Left ventricle myocardium superior (tissue), 1 donor: ENCODE data around the gene RBPMS2. TPM values are rescaled to one million over a fixed set of nuclear protein-coding genes. Genes with fewer than 3 reads are reported as not detected.

Experiments
- ATAC-seq: fragments of 200-7000 bp; cut with Tn5 transposase; one replicate; pipeline ENCODE4 v1.9.1; 2020; ENCODE audit warnings: mild to moderate bottlenecking, moderate library complexity
- DNase-seq: peaks from one replicate; pipeline ENCODE4 v3.0.0-alpha.2; 2020
- intact Hi-C: fragments of 100-400 bp; cut with micrococcal nuclease; formaldehyde crosslinking; loops from one replicate; pipeline ENCODE4 v1.11.0; 2022
- total RNA-seq: library from RNA; stranded (reverse); fragmentation: NEBNext Ultra II Directional; extraction: Animal tissue kit (Norgen Biotek cat#: 25700); gene quantifications from one replicate; pipeline ENCODE4 v1.2.1, GENCODE V29; 2021
- donor health status: DM: no; HTN: yes; CAD: no; lungs with severe emphysema.

RBPMS2 gene
- total RNA-seq, 1 donor from 2014 or later, result 213 TPM

DNA sequence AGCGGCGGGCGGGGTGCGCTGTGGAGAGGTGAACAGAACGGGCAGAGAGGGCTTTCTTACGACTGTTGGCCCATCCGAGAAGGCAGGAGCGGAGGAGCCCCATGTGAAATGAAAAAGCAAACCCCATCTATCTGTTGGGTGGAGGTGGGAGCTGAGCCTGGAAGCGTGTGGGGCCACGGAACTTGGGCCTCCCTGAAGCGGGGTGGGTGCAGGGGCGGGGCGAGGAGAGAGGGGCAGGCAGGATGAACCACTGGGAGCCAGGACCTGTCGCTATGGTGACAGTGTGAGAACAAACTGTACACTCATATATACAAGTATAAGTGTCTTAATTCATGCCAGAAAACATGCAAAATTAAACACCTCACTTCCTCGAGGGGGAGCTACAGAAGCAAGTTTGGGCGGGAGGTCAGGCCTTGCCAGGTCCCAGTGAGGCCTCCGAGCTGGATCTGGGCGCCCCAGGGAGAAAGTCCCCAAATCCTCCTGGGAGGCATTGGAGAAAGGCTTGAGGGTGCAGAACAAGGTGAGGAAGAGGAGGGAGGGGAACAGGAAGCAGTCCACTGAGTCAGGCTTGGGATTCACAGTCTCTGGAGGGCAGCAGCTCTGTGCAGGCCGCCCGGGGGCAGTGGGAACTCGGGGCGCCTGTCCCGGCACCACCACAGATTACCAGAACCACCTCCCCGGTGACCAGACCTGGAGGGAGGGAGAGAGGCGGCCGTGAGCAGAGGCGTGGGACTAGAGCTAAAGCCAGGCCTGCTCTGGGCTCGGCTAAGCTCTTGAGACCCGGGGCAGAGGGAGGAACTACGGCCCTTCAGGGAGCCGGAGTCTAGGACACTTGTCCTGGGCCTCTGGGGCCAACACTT, 34.8 kb downstream of the RBPMS2 start:
- intact Hi-C loops, result loop anchor here (5.0 kb wide), 1 partner anchor 72 kb away; no protein-coding TSS in a partner anchor
- DNase-seq (peak; percentile 85), ATAC-seq (peak; percentile 89)

DNA sequence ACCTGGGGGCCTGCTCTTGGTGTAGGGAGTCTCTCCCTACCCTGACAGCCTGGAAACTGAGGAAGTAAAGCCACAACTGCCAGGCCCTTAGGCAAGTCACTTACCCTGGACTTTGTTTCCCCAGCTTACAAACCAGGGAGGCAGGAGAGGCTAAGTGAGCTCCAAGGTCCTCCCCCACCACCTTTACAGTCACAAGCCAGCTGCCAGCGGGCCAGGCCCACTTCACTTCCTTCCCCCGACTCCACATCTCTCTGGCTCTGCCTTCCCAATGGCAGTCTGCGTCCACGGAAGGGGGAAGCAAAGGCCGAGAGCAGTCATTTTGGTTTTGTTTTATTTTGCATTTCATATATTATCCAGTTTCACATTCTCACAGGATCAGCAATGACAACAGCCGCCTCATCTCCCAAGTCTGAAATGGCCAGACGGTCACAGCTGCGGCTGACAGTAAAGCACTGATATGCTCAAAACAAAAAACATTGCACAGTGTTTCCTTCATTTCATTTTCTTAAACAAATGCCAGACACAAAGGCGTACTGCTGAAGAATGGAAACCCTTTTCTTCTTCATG, 35.7 kb downstream of the RBPMS2 start:
- DNase-seq, result peak; percentile 50
- ATAC-seq, result peak; percentile 32
- intact Hi-C loops, result loop anchor here (5.0 to 10.0 kb wide), 2 partner anchors 73 to 165 kb away; no protein-coding TSS in a partner anchor

DNA sequence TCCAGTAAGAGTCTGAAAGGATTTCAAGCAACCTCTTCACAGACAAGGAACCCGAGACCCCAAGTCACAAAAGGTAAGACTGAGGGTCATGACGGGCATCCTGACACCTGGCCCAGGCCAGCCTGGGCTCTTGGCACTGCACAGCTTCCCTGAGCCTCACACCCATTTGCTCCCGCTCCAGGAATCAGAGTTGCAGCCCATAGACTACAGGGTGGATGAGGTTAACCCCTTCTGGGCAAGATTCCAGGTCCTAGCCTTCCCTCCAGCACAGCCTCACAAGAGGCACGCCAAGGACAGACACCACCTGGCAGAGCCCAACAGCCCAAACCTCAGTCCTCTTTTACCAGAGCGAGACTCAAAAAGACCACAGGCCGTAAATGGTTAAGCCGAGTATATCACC, 36.2 kb downstream of the RBPMS2 start:
- DNase-seq (no peak), ATAC-seq (peak; percentile 26)
- intact Hi-C loops, result loop anchor here (10.0 kb wide), 1 partner anchor 166 kb away; no protein-coding TSS in a partner anchor

DNA sequence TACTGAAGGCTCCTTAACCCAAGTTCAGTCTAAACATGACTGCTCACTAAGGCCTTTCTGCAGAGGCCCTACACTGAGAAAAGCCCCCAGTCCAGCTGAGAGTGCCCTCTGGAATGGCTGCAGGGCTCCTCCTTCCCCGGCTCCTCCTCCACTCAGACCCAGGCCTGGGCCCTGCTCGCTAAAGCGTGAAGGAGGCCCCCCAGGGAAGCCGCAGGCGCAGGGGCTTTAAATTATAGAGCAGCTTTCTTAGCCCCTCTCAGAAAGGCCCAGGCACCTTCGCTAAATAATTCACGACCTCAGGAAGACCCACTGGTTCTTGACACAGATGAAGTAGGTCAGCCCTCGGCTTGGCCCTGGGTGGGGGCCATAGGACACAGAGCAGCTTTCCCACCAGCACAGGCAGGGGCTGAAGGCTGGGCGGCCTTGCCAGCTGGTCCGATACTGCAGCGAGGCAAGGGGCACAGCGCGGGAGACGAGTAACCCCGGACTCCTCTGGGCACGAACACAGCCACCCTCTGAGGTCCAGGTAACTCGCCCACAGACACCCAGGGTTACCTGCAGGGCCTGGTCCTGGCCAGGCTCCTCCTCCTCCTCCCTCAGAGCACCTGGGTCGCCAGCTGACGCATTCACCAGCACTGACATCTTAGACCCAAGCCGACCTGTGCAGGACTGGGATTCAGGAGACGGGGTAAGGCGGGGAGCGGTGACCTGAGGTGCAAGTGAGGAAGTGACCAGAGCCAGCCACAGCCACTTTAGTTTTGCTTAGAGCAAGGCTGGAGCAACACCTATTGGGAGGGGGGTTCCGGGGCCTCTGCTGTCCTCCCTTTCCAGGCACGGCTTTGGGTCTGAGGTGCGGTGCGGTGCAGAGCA, 36.9 kb downstream of the RBPMS2 start:
- intact Hi-C loops, result loop anchor here (10.0 kb wide), 1 partner anchor 166 kb away; no protein-coding TSS in a partner anchor
- DNase-seq, result no peak
- ATAC-seq, result no peak

DNA sequence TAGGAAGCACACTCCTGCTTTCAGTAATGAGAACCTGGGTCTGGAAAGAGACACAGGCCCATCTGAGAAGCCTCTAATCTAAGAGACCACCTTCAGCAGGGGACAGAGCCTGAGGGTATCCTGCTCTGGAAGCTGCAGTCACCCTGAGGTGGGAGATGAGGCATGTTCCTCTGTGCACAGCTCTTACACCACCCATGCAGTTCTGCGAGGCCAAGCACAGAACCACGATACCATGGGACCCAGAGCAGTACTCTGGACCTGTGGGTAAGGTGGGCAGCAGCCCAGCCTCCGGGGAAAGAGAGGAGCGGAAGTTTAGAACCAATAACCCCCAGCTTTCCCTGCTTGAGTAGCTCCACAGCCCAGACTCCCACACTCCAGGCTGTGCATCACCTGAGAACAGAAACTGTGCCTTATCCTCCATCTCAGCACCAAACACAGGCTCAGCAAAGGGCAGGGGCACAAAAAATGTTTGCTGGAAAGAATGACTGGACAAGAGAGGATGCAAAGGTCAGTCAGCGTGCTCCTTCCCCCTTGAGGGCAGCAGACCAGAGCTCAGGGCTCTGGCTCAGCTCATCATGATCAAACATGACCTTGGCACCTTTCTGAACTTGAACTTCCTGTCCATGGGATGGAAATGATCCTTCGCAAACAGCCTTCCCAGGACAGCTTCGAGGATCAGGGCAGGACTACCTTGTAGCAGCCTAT, 43.1 kb downstream of the RBPMS2 start:
- intact Hi-C loops, result loop anchor here (10.0 kb wide), 1 partner anchor 172 kb away; no protein-coding TSS in a partner anchor
- ATAC-seq (peak; percentile 5), DNase-seq (no peak)

DNA sequence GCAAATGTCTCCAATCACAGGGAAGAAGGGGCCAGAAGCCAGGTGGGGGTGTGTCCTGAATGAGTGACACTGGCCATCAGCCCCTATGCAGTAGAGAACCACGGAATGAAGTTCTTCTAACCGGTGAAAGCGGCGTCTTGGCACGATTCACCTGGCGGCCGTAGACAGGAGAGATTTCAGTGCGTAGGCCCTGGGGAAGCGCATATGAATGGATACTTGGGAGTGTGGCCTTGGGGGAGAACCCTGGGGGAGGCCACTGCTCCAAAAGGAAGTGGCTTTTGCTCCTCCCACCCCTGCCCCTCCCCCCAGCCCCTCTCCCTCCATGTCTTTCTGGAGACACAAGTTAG, 43.6 kb downstream of the RBPMS2 start:
- ATAC-seq (peak; percentile 12), DNase-seq (no peak)
- intact Hi-C loops, result loop anchor here (10.0 kb wide), 1 partner anchor 173 kb away; no protein-coding TSS in a partner anchor

DNA sequence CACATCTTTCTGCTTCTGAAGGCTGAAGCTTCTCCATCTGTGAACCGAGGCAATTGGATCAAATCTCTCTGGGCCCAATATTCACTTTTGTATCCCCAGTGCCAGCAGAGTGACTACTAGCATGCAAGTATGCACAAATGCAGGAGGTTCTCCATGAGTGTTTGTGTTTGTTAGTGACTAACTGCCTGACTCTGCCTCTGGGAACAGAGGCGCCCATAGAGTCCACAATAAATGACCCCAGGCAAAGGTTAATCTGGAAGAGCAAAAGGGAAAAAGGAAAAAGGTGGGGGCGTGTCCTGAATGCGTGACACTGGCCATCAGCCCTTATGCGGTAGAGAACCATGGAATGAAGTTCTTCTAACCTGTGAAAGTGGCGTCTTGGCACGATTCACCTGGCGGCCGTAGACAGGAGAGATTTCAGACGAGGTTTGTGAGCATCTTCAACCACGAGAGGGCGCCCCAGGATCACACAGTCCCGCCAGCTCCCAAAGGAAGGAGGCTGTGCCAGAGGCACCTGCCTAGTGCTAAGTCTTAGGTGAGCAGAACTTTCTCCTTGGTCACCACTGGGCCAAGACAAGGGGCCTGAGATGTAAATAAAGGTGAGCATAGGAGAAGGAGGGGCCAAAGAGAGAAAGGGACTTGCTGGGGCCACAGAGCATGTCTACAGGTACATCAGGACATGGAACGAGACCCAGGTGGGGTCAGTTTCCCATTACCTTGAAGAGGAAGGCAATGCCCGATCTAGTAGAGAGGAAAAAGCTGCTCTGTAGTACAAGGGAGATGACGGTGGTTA, 44.2 kb downstream of the RBPMS2 start:
- peak; percentile 78 for ATAC-seq
- intact Hi-C loops, result loop anchor here (10.0 kb wide), 1 partner anchor 174 kb away; no protein-coding TSS in a partner anchor
- peak; percentile 91 for DNase-seq

DNA sequence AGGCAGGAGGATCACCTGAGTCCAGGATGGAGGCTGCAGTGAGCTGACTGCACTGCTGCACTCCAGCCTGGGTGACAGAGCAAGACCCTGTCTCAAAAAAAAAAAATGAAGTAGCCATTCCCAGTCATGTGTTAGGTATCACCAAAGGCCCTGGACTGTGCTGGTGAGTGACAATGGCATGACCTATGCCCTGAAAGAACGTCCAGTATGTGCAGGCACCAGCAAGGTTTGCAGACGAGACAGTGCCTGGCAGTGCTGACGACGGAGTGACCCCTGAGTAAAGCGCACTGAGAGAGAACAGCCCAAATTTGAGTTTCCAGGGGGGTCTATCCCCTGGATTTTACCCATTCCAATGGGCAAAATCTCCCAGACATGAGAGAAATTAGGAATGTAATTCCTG, 45.2 kb downstream of the RBPMS2 start:
- ATAC-seq (no peak), DNase-seq (no peak)
- intact Hi-C loops, result loop anchor here (10.0 kb wide), 1 partner anchor 175 kb away; no protein-coding TSS in a partner anchor

DNA sequence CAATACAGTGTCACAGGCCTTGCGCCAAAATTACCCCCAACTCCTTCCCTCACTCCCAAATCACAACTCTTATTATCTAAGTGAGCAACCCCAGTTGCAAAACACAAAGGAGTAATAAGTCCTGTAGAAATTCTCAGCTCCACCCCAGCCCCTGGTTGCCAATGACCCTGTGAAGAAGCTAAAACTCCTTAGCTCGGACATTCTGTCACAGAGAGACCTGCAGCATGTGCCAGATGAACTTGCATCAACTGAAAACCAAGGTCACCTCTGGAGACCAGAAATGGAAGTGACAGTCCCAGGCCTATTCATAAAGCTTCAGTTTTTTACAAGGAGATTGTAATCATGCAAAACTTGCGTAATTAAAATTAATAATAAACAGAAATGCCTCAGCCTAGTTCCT, 55.2 kb downstream of the RBPMS2 start:
- intact Hi-C loops, result no loop called here

DNA sequence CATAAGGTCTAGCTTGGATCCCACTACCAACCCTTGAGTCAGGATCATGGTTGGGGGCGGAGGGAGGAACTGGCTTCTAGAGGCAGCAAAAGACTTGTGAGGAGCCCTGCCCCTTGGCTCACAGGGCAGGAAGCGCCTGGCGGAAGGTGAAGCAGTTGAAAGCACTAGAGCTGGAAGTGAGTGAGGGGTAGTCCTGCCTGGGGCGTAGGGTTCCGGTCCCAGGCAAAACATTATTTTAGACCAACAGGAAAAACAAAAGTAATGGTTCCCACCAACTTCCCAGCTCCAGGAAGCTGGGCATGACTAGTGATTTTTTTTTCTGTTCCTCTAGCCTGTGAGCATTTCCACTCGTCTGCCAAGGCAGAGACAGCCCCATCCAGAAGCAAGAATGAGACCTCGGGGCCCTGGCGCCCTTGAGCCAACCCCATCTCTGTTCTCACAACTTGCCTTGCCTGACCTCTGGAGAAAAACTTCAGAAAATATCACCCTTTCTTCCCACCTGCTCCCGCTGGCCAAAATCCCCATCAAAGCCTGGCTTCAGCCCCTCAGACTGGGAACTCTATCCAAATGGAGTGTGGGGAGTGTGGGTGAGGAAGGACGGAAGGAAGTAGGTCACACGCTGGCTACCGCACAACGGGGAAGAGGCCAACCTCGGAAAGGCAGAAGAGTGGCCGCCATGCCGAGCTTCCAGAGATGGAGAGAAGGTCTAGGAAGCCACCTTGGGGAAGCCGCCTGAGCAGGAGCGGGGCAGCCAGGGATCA, 57.5 kb downstream of the RBPMS2 start:
- intact Hi-C loops, result no loop called here
- DNase-seq, result no peak
- peak; percentile 32 for ATAC-seq

More for the DNA sequence above, 55.2 kb downstream of the RBPMS2 start:
- peak; percentile 70 for ATAC-seq
- no peak for DNase-seq

DNA sequence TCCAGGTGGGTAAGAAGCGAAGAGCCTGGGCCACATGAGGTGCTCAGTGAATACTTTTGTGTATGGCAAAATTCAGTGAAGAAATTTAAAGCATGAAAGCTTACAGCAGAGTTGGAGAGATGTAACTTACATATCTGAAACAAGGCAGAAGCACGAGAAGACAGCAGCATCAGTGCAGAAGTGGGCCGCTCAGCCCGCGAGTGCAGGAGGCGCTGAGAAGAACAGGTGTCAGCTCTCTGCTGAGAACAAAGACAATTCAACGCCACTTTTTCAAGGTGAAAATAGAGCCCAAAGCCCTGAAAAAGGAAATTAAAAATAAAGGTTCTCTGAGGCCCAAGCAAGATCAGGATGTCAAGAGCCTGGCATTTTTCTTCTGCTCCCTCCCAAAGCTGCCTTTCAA, 58.3 kb downstream of the RBPMS2 start:
- DNase-seq (no peak), ATAC-seq (no peak)
- intact Hi-C loops, result no loop called here

DNA sequence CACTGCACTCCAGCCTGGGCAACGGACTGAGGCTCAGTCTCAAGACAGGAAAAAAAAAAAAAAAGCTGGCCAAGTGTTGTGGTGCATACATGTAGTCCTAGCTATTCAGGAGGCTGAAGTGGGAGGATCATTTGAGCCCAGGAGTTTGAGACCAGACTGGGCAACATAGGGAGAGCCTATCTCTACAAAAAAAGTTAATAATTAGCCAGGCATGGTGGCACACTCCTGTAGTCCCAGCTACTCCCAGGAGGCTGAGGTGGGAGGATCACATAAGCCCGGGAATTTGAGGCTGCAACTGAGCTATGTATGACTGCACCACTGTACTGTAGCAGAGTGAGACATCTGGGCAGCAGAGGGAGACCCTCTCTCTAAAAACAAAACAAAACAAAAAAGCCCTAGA, 58.9 kb downstream of the RBPMS2 start:
- DNase-seq, result no peak
- intact Hi-C loops, result no loop called here
- no peak for ATAC-seq

DNA sequence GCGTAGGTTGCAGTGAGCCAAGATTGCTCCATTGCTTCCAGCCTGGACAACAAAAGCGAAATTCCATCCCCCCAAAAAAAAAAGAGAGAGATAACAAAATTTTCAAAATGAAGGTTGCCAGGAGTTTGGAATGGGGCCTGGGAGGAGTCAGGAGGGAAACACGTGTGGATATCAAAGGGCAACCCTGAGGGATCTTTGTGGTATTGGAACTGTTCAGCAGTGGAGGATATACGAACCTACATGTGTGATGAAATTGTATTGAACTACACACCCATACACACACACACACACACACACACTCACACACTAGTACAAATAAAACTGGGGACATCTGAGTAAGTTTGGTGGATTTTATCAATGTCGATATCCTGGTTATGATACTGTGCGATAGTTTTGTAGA, 61.8 kb downstream of the RBPMS2 start:
- ATAC-seq (no peak), DNase-seq (no peak)
- intact Hi-C loops, result no loop called here

DNA sequence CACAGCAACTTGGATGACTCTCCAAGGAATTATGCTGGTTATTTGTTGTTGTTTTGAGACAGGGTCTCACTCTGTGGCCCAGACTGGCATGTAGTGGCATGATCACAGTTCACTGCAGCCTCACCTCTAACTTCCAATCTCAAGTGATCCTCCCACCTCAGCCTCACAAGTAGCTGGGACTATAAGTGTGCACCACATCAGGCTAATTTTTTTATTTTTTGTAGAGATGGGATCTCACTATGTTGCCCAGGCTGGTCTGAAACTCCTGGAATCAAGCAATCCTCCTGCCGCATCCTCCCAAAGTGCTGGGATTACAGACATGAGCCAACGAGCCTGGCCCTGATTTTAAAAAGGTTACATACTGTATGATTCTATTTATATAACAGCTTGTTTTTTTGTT, 63.0 kb downstream of the RBPMS2 start:
- DNase-seq (no peak), ATAC-seq (no peak)
- intact Hi-C loops, result no loop called here

DNA sequence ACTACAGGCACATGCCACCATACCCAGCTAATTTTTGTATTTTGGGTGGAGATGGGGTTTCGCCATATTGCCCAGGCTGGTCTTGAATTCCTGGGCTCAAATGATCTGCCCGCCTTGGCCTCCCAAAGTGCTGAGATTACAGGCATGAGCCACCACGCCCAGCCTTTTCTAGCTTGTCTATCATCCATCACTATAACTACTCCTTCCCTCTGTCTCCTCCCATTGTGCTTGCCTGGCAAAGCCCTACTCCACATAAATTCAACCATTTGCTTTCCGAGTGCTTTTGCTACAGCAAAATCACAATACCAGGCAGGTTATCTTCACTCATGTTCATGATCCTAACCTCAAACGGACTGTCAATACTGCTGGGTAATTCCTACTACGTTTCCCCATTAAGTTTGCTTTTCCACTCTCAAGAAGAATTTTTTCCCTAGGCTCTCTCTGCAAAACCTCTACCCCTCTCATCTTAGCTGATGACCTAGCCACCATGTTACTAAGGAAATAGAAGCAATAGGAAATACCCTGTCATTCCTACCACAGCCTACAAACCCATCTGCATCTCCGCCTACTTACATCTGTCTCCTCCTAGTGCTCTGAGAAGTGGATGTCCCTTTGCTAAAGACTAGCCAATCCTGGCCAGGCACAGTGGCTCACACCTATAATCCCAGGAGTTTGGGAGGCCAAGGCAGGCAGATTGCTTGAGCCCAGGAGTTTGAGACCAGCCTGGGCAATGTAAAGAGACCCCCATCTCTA, 64.5 kb downstream of the RBPMS2 start:
- DNase-seq (no peak), ATAC-seq (no peak)
- intact Hi-C loops, result no loop called here

DNA sequence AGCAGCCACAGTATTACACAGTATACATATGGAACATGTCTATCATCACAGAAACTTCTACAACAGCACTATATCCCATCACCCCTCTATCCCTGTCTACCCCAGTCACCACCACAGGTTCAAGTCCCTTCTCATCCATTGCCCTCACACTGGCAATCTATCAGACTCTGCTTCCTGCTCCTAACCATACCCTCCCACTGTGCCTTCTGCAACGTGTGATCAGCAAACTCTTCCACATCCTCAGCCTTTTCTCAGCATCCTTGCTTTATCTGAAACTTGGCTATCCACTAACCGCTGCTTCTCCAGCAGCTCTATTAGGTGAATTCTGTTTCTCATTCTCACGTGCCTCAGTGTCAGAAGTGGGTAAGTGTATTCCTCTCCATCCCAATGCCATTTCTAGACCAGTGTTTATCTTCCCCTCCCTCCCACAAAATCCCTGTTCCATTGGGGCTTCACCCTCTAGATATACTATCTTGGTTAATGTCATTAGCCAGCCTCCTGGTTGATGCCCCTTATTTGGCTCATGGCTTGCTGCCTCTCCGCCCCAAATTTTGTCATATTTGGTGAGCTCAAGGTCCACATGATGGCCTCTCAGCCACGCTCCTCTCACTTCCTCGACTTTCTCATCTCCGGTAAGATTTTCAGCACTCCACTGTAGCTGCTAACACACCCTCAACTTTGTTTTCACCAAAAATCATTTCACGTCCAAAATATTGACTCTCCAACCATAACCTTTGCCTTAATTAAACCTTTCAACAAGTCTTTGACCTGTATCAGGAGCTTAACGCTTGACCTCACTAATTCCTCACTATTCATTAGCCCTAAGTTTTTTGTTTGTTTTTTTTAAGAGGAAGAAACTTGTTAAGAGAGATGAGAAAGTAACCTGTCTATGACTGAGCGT, 69.1 kb downstream of the RBPMS2 start:
- intact Hi-C loops, result no loop called here
- no peak for ATAC-seq

More for the DNA sequence above, 69.1 kb downstream of the RBPMS2 start:
- no peak for DNase-seq
